ENCODE measurements around the gene MPDZ. TPM values are rescaled to one million over a fixed set of nuclear protein-coding genes. Genes with fewer than 3 reads are reported as not detected.
"Not testable (repeated sequence)": the region's sequence is repeated elsewhere in the genome, so short reads cannot be mapped to it uniquely, and the experiment has no call there.

MPDZ gene
- polyA plus RNA-seq, 4 donors: 41.8 to 56.2 (median 48.7) TPM

- no peak for DNase-seq (ENCODE audit: low read depth in 4 of 4, low spot score in 2 of 4)
Observed at GRCh38 chr9:13266167-13266566, 13.3 kb downstream of the MPDZ start.

GRCh38 chr9:13264788-13265187 is 14.7 kb downstream of the MPDZ start:
- no peak for DNase-seq (ENCODE audit: low read depth in 4 of 4, low spot score in 2 of 4)

GRCh38 chr9:13263511-13263910 is 16.0 kb downstream of the MPDZ start:
- no peak for DNase-seq (ENCODE audit: low read depth in 4 of 4, low spot score in 2 of 4)

GRCh38 chr9:13252852-13253251 is 26.6 kb downstream of the MPDZ start:
- no peak for DNase-seq (ENCODE audit: low read depth in 4 of 4, low spot score in 2 of 4)

GRCh38 chr9:13244181-13244580 is 35.3 kb downstream of the MPDZ start:
- no peak for DNase-seq (ENCODE audit: low read depth in 4 of 4, low spot score in 2 of 4)

- no peak for DNase-seq (ENCODE audit: low read depth in 4 of 4, low spot score in 2 of 4)
Observed at GRCh38 chr9:13241283-13241682, 38.2 kb downstream of the MPDZ start.

- no peak for DNase-seq (ENCODE audit: low read depth in 4 of 4, low spot score in 2 of 4)
Observed at GRCh38 chr9:13239660-13240059, 39.8 kb downstream of the MPDZ start.

GRCh38 chr9:13239208-13239607 is 40.3 kb downstream of the MPDZ start:
- DNase-seq (ENCODE audit: low read depth in 4 of 4, low spot score in 2 of 4): no peak

GRCh38 chr9:13234932-13235331 is 44.6 kb downstream of the MPDZ start:
- no peak for DNase-seq (ENCODE audit: low read depth in 4 of 4, low spot score in 2 of 4)

- DNase-seq (ENCODE audit: low read depth in 4 of 4, low spot score in 2 of 4): no peak
Observed at GRCh38 chr9:13228431-13228830, 51.1 kb downstream of the MPDZ start.

GRCh38 chr9:13224366-13224765 is 55.1 kb downstream of the MPDZ start:
- DNase-seq (ENCODE audit: low read depth in 4 of 4, low spot score in 2 of 4): no peak

GRCh38 chr9:13222733-13223132 is 56.8 kb downstream of the MPDZ start:
- DNase-seq (ENCODE audit: low read depth in 4 of 4, low spot score in 2 of 4): not testable (repeated sequence)

GRCh38 chr9:13221741-13222140 is 57.8 kb downstream of the MPDZ start:
- DNase-seq (ENCODE audit: low read depth in 4 of 4, low spot score in 2 of 4): no peak

GRCh38 chr9:13220837-13221236 is 58.7 kb downstream of the MPDZ start:
- no peak for DNase-seq (ENCODE audit: low read depth in 4 of 4, low spot score in 2 of 4)

GRCh38 chr9:13215791-13216554 is 63.5 kb downstream of the MPDZ start:
- no peak for DNase-seq (ENCODE audit: low read depth in 4 of 4, low spot score in 2 of 4)

GRCh38 chr9:13213998-13214397 is 65.5 kb downstream of the MPDZ start:
- DNase-seq (ENCODE audit: low read depth in 4 of 4, low spot score in 2 of 4): no peak

GRCh38 chr9:13213337-13213736 is 66.2 kb downstream of the MPDZ start:
- DNase-seq (ENCODE audit: low read depth in 4 of 4, low spot score in 2 of 4): no peak

- no peak for DNase-seq (ENCODE audit: low read depth in 4 of 4, low spot score in 2 of 4)
Observed at GRCh38 chr9:13210306-13210705, 69.2 kb downstream of the MPDZ start.

- no peak for DNase-seq (ENCODE audit: low read depth in 4 of 4, low spot score in 2 of 4)
Observed at GRCh38 chr9:13209498-13209897, 70.0 kb downstream of the MPDZ start.

GRCh38 chr9:13205824-13206223 is 73.7 kb downstream of the MPDZ start:
- DNase-seq (ENCODE audit: low read depth in 4 of 4, low spot score in 2 of 4): no peak

GRCh38 chr9:13190040-13190439 is 89.5 kb downstream of the MPDZ start:
- no peak for DNase-seq (ENCODE audit: low read depth in 4 of 4, low spot score in 2 of 4)

- no peak for DNase-seq (ENCODE audit: low read depth in 4 of 4, low spot score in 2 of 4)
Observed at GRCh38 chr9:13189362-13189761, 90.1 kb downstream of the MPDZ start.

GRCh38 chr9:13186774-13187173 is 92.7 kb downstream of the MPDZ start:
- no peak for DNase-seq (ENCODE audit: low read depth in 4 of 4, low spot score in 2 of 4)

Data from left renal cortex interstitium (tissue), 4 donors.